GM23248 (cell line): ENCODE data around the gene RAB11FIP5. TPM values are rescaled to one million over a fixed set of nuclear protein-coding genes. Genes with fewer than 3 reads are reported as not detected.

Source experiments
- DNase-seq: peaks from one replicate; pipeline ENCODE4 v3.0.0-alpha.2; 2015
- H2AFZ ChIP-seq: fragments of 200-600 bp; sonication (generic); 2 replicates; pipeline ENCODE4 v1.6.1; 2016; ENCODE audit warnings: antibody characterized with exemption
- H3F3A ChIP-seq: fragments of 200-600 bp; sonication (generic); 2 replicates; pipeline ENCODE4 v1.6.1; 2016; ENCODE audit warnings: mild to moderate bottlenecking, antibody characterized with exemption, mixed run types; ENCODE audit not compliant: insufficient read depth
- H3K27ac ChIP-seq: fragments of 200-600 bp; sonication (generic); 2 replicates; pipeline ENCODE4 v1.5.1; 2016; ENCODE audit warnings: mild to moderate bottlenecking
- H3K27me3 ChIP-seq: fragments of 200-600 bp; sonication (generic); replicated peaks from 2 replicates; pipeline ENCODE4 v1.6.1; 2016; ENCODE audit warnings: mild to moderate bottlenecking; ENCODE audit not compliant: insufficient read depth
- H3K36me3 ChIP-seq: fragments of 200-600 bp; sonication (generic); 2 replicates; pipeline ENCODE4 v1.6.1; 2016; ENCODE audit warnings: low read depth, mild to moderate bottlenecking
- H3K4me1 ChIP-seq: fragments of 200-600 bp; sonication (generic); 2 replicates; pipeline ENCODE4 v1.6.1; 2016; ENCODE audit warnings: mild to moderate bottlenecking; ENCODE audit not compliant: insufficient read depth
- H3K4me2 ChIP-seq: fragments of 200-600 bp; sonication (generic); one replicate; pipeline ENCODE4 v1.6.1; 2016; ENCODE audit warnings: mild to moderate bottlenecking; ENCODE audit not compliant: unreplicated experiment
- H3K4me3 ChIP-seq: fragments of 200-600 bp; sonication (generic); 2 replicates; pipeline ENCODE4 v1.5.1; 2016; ENCODE audit warnings: mild to moderate bottlenecking
- H3K79me2 ChIP-seq: fragments of 200-600 bp; sonication (generic); 2 replicates; pipeline ENCODE4 v1.6.1; 2016; ENCODE audit warnings: mild to moderate bottlenecking; ENCODE audit not compliant: insufficient read depth
- H3K9ac ChIP-seq: fragments of 200-600 bp; sonication (generic); 2 replicates; pipeline ENCODE4 v1.6.1; 2016; ENCODE audit warnings: mild to moderate bottlenecking
- H3K9me2 ChIP-seq: fragments of 200-600 bp; sonication (generic); 2 replicates; pipeline ENCODE4 v1.6.1; 2016; ENCODE audit warnings: mixed run types, mild to moderate bottlenecking, moderate library complexity; ENCODE audit not compliant: insufficient read depth
- H3K9me3 ChIP-seq: fragments of 200-600 bp; sonication (generic); one replicate; pipeline ENCODE4 v1.6.1; 2017; ENCODE audit warnings: low read depth
- H4K20me1 ChIP-seq: fragments of 200-600 bp; sonication (generic); 2 replicates; pipeline ENCODE4 v1.6.0; 2016; ENCODE audit not compliant: insufficient read depth
- EZH2 ChIP-seq: fragments of 200-600 bp; sonication (generic); IDR thresholded peaks from 2 replicates; pipeline ENCODE4 v1.6.1; 2018; ENCODE audit warnings: antibody characterized with exemption, mild to moderate bottlenecking; ENCODE audit not compliant: insufficient read depth, poor library complexity, severe bottlenecking
- EZH2phosphoT487 ChIP-seq: fragments of 200-600 bp; sonication (generic); IDR thresholded peaks from 2 replicates; pipeline ENCODE4 v1.6.1; 2018; ENCODE audit warnings: antibody characterized with exemption, moderate library complexity, mild to moderate bottlenecking, low read depth; ENCODE audit not compliant: insufficient read depth
- whole genome bisulfite sequencing, 2 experiments: methylation state at CpG; one replicate each; pipeline ENCODE4 v1.1.6; 2015 to 2017; ENCODE audit warnings: low lambda C conversion rate in 2 of 2, low coverage in 1 of 2; ENCODE audit errors: missing lambda C conversion rate in 2 of 2; 5-methylcytosine and 5-hydroxymethylcytosine counted together
- in situ Hi-C: fragments of 300-500 bp; cut with MboI; formaldehyde crosslinking; loops from 2 replicates; pipeline ENCODE4 v1.15.0; 2020
- polyA plus RNA-seq: library from polyadenylated mRNA; unstranded; fragments of >200 nt; fragmentation: Nextera tagmentation; extraction: Ambion mirVana; gene quantifications from 2 replicates; pipeline ENCODE4 v1.2.1, GENCODE V29; 2016
- total RNA-seq: library from RNA; depleted of rRNA; stranded (reverse); fragments of >200 nt; shearing (Covaris generic); gene quantifications from 2 replicates; pipeline ENCODE4 v1.2.3, GENCODE V29; 2014

The RAB11FIP5 gene
- total and polyA plus RNA-seq, 2 experiments from 2014 or later: 34.4 to 71.9 TPM

- no peaks in the 10 kb centered on the region for H3K4me1 ChIP-seq
- no peak overlapping the region for H3K27ac ChIP-seq
- no peak overlapping the region for H2AFZ ChIP-seq
- H3K9me2 ChIP-seq: no peaks in the 10 kb centered on the region
- WGBS, 2 experiments: 78% methylated on average over 13 of the region's 13 CpGs
- 0 out of 2 replicates have a peak, but pooled peaks cover 2% of the 10 kb centered on the region for H3F3A ChIP-seq
- H4K20me1 ChIP-seq: peaks cover 6% of the 10 kb centered on the region
- TF ChIP-seq EZH2phosphoT487 (no peak), EZH2 (no peak)
- DNase-seq: no peak
- H3K27me3 ChIP-seq: no peaks in the 10 kb centered on the region
- H3K9me3 ChIP-seq: no peaks in the 10 kb centered on the region
- no peak overlapping the region for H3K9ac ChIP-seq
- no peak overlapping the region for H3K4me2 ChIP-seq
- H3K4me3 ChIP-seq: no peak overlapping the region
- in situ Hi-C loops: loop anchor here (5.0 kb wide), 1 partner anchor 75 kb away; no protein-coding TSS in a partner anchor
- H3K36me3 ChIP-seq: peaks cover 10% of the 10 kb centered on the region; the same call in 1 of the 2 replicates
- peaks cover 99% of the 10 kb centered on the region for H3K79me2 ChIP-seq
These were observed 30.0 kb downstream of the RAB11FIP5 start for GRCh38 chr2:73082523-73083410.

DNA sequence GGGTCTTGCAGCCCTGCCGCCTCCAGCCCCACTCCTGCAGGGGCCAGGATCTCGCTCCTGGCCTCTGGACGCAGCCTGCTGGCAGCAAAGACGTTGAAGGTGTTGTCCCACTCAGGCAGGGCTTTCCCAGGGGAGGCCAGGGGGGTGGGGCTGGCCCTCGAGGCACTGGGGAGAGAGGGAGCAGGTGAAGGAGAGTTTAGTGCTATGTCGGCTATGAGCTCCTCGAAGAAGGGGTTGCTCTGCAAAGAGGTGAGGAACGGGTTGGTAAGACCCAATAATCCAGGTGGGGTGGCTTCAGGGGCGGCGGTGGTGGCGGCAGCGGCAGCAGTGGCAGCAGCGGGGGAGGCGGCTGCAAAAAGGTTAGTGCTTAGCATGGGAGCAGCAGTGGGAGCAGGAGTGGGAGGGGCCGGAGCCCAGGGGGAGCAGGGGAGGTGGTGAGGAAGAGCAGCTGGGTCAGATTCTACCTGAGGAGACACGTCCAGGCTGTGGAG is 31.5 kb downstream of the RAB11FIP5 start:
- Histone ChIP-seq H3K4me2 (no peak overlapping the region), H3K27me3 (no peaks in the 10 kb centered on the region), H3F3A (0 out of 2 replicates have a peak, but pooled peaks cover 4% of the 10 kb centered on the region), H3K4me3 (no peak overlapping the region), H2AFZ (no peak overlapping the region), H3K27ac (no peak overlapping the region), H3K4me1 (no peaks in the 10 kb centered on the region), H3K36me3 (no peaks in the 10 kb centered on the region; the same call in 1 of the 2 replicates), H3K9me2 (no peaks in the 10 kb centered on the region), H3K79me2 (peaks cover 96% of the 10 kb centered on the region), H3K9me3 (no peaks in the 10 kb centered on the region), H4K20me1 (peaks cover 6% of the 10 kb centered on the region), H3K9ac (no peak overlapping the region)
- no peak for DNase-seq
- WGBS, 2 experiments: 84 to 85% methylated on average over 9 to 16 of the region's 16 CpGs
- TF ChIP-seq EZH2 (no peak), EZH2phosphoT487 (no peak)
- in situ Hi-C loops: loop anchor here (5.0 kb wide), 1 partner anchor 76 kb away; no protein-coding TSS in a partner anchor

- H3K9ac ChIP-seq: no peak overlapping the region
- in situ Hi-C loops: loop anchor here (5.0 kb wide), 1 partner anchor 77 kb away; no protein-coding TSS in a partner anchor
- no peak overlapping the region for H3K4me3 ChIP-seq
- H3K4me1 ChIP-seq: no peaks in the 10 kb centered on the region
- H3K9me2 ChIP-seq: no peaks in the 10 kb centered on the region
- no peak overlapping the region for H2AFZ ChIP-seq
- peaks cover 6% of the 10 kb centered on the region for H4K20me1 ChIP-seq
- WGBS, 2 experiments: 87% methylated on average over 27 to 31 of the region's 31 CpGs
- DNase-seq: no peak
- no peaks in the 10 kb centered on the region for H3K27me3 ChIP-seq
- 0 out of 2 replicates have a peak, but pooled peaks cover 4% of the 10 kb centered on the region for H3F3A ChIP-seq
- TF ChIP-seq EZH2phosphoT487 (no peak), EZH2 (no peak)
- no peaks in the 10 kb centered on the region for H3K9me3 ChIP-seq
- no peak overlapping the region for H3K4me2 ChIP-seq
- no peaks in the 10 kb centered on the region; the same call in 1 of the 2 replicates for H3K36me3 ChIP-seq
- H3K27ac ChIP-seq: no peak overlapping the region
- H3K79me2 ChIP-seq: peaks cover 89% of the 10 kb centered on the region
These were observed 32.2 kb downstream of the RAB11FIP5 start for GRCh38 chr2:73080321-73081131.

DNA sequence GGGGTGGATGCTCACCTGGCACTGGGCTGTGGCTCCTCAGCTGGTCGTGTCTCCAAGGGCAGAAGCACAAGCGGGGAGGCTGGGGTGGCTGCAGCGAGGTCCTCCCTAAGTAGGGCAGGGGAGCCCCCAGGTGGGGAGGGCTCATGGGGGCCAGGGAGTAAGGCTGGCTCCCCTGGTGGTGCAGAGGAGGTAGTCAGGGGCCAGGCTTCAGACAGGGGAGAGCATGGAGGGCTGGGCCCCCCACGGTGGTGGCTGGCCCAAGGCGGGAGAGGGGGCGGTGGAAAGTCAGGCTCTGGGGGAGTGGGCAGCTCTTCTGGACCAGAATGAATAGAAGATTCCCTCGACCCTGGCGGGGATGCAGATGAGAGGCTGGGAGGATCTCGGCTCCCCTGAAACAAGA is 33.1 kb downstream of the RAB11FIP5 start:
- H3K27me3 ChIP-seq: no peaks in the 10 kb centered on the region
- no peaks in the 10 kb centered on the region; the same call in 1 of the 2 replicates for H3K36me3 ChIP-seq
- 88 to 98% methylated on average over 6 to 9 of the region's 9 CpGs for WGBS, 2 experiments
- H3K79me2 ChIP-seq: peaks cover 80% of the 10 kb centered on the region
- H4K20me1 ChIP-seq: no peaks in the 10 kb centered on the region; the same call in none of the 2 replicates
- no peak for DNase-seq
- H3K27ac ChIP-seq: no peak overlapping the region
- H3K4me1 ChIP-seq: no peaks in the 10 kb centered on the region
- no peak overlapping the region for H3K9ac ChIP-seq
- in situ Hi-C loops: loop anchor here (5.0 kb wide), 1 partner anchor 78 kb away; no protein-coding TSS in a partner anchor
- H3K9me3 ChIP-seq: no peaks in the 10 kb centered on the region
- no peak overlapping the region for H3K4me3 ChIP-seq
- H2AFZ ChIP-seq: no peak overlapping the region
- H3F3A ChIP-seq: 0 out of 2 replicates have a peak, but pooled peaks cover 4% of the 10 kb centered on the region
- H3K9me2 ChIP-seq: no peaks in the 10 kb centered on the region
- H3K4me2 ChIP-seq: no peak overlapping the region
- TF ChIP-seq EZH2 (no peak), EZH2phosphoT487 (no peak)
